Bronchial smooth muscle cell (primary cell): ENCODE measurements around the gene HERC4. TPM values are rescaled to one million over a fixed set of nuclear protein-coding genes. Genes with fewer than 3 reads are reported as not detected.

Experiments used
- total RNA-seq: library from RNA; depleted of rRNA; stranded (reverse); fragments of >200 nt; gene quantifications from 2 replicates; pipeline ENCODE4 v1.2.1, GENCODE V29; 2014

HERC4 gene, protein sequence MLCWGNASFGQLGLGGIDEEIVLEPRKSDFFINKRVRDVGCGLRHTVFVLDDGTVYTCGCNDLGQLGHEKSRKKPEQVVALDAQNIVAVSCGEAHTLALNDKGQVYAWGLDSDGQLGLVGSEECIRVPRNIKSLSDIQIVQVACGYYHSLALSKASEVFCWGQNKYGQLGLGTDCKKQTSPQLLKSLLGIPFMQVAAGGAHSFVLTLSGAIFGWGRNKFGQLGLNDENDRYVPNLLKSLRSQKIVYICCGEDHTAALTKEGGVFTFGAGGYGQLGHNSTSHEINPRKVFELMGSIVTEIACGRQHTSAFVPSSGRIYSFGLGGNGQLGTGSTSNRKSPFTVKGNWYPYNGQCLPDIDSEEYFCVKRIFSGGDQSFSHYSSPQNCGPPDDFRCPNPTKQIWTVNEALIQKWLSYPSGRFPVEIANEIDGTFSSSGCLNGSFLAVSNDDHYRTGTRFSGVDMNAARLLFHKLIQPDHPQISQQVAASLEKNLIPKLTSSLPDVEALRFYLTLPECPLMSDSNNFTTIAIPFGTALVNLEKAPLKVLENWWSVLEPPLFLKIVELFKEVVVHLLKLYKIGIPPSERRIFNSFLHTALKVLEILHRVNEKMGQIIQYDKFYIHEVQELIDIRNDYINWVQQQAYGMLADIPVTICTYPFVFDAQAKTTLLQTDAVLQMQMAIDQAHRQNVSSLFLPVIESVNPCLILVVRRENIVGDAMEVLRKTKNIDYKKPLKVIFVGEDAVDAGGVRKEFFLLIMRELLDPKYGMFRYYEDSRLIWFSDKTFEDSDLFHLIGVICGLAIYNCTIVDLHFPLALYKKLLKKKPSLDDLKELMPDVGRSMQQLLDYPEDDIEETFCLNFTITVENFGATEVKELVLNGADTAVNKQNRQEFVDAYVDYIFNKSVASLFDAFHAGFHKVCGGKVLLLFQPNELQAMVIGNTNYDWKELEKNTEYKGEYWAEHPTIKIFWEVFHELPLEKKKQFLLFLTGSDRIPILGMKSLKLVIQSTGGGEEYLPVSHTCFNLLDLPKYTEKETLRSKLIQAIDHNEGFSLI
- 38.9 and 65.3 TPM in 2 replicates for total RNA-seq

DNA sequence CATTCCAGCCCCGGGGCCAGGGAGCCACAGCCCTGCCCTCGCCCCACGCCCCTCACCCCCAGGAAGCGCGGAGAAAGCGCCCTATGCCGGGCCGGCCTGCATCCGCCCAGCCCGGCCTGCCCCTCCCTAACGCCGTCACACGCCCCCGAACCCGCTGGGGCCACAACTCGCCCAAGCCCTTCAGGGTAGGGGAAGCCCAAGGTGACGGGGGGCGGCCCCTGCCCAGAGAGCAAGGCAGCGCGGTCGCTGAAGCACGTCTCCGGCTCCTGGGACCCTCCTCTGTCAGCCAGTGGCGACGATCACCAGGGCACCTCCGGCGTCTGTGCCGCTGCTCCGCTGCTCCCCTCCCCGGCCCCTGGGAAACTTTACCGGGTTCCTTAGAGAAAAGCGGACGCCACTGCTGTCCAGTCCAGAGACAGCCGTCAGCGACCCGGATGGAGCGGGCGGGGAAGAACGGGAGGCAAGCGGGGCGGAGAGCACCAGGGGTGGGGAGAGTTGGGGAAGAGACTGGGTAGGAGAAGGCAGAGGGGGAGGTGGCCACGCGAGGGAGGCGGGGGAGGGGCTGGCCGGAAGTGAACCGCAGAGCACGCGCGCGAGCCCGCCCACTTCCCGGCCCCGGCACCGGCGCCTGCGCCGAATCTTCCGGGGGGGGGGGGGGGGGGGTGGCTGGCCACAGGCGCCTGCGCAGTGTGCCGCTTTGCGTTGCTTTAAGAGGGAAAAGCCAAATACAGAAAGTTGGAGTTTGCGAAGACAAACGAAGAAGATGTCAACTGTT is at the start of gene HERC4:
Gene HERC4 (minus strand): TSS at position 509 of the 775 bp plus-strand sequence. CDS start 2,175 bp downstream, outside the sequence.

DNA sequence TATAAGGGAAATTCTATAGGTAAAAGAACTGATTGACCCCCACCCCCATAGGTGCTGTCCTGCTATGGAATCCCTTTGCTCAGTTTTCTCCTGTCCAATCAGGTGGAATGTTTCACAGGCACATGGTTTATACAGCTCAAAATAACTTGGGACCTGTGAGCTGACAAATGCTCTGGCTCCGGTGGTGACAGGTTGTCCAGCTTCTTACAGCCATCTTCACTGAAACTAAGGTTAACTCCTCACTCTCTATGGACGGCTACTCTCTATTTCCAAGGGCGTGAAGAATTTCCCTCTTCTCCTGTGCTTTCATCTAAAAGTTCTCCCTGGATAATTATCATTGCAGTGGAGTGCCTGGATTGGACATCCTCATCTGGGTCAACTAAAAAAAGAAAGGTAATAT is 34.2 kb upstream of the HERC4 start, which contains the start of gene MYPN:
Gene MYPN (plus strand): TSS at position 158 of the 400 bp plus-strand sequence. CDS start 11,951 bp downstream, outside the sequence.

DNA sequence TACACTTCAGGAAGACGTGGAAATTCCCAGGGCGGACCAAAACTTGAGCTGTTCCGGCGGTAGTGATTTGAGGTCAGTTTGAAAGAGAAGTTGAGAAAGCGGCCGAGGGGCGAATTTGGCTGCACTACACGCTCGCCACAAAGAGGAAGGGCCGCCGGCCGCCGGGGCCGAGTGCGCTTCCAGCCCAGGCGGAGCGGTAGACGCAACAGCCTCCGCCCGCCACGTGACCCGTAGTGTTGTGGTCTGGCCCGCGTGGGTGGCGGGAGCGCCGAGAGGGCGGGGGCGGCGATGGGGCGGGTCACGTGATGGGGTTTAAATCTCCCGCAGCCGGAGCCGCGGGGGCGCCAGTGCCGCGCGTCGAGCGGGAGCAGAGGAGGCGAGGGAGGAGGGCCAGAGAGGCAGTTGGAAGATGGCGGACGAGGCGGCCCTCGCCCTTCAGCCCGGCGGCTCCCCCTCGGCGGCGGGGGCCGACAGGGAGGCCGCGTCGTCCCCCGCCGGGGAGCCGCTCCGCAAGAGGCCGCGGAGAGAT is 190.7 kb downstream of the HERC4 start, which contains the start of gene SIRT1:
Gene SIRT1 (plus strand): TSS at position 344 of the 529 bp plus-strand sequence. CDS start 66 bp downstream, at position 410.

Other genes with a start within 250 kb of the HERC4 start
- 1.4 and 2.3 TPM in 2 replicates for gene DNAJC12, start 237.1 kb downstream of the HERC4 start, total RNA-seq
- 10.4 and 11.0 TPM in 2 replicates for gene SIRT1, start 190.6 kb downstream of the HERC4 start, total RNA-seq
- under 0.01 and 0.16 TPM in 2 replicates for gene MYPN, start 34.2 kb upstream of the HERC4 start, total RNA-seq
- not detected in 2 replicates for gene ATOH7, start 156.8 kb upstream of the HERC4 start, total RNA-seq